Stomach (tissue), 4 donors: ENCODE data around the gene PCDHA9.

Source experiments
- POLR2A ChIP-seq, 4 donors: fragments of 450-650 bp; IDR thresholded peaks; one replicate each; pipeline ENCODE4 v1.6.1; 2016; ENCODE audit warnings: antibody characterized with exemption in 4 of 4, control low read depth in 2 of 4, mild to moderate bottlenecking in 1 of 4, moderate library complexity in 1 of 4
- TF ChIP-seq, protein P1 (sequence below), 7 experiments: fragments of 450-650 bp in 4 of 7; fragments of 200-600 bp in 3 of 7; sonication (generic) in 3 of 7; IDR thresholded peaks; one replicate each; pipeline ENCODE4 v1.5.1; 2016 to 2019; ENCODE audit warnings: antibody characterized with exemption in 7 of 7, control low read depth in 2 of 7, mild to moderate bottlenecking in 1 of 7

DNA sequence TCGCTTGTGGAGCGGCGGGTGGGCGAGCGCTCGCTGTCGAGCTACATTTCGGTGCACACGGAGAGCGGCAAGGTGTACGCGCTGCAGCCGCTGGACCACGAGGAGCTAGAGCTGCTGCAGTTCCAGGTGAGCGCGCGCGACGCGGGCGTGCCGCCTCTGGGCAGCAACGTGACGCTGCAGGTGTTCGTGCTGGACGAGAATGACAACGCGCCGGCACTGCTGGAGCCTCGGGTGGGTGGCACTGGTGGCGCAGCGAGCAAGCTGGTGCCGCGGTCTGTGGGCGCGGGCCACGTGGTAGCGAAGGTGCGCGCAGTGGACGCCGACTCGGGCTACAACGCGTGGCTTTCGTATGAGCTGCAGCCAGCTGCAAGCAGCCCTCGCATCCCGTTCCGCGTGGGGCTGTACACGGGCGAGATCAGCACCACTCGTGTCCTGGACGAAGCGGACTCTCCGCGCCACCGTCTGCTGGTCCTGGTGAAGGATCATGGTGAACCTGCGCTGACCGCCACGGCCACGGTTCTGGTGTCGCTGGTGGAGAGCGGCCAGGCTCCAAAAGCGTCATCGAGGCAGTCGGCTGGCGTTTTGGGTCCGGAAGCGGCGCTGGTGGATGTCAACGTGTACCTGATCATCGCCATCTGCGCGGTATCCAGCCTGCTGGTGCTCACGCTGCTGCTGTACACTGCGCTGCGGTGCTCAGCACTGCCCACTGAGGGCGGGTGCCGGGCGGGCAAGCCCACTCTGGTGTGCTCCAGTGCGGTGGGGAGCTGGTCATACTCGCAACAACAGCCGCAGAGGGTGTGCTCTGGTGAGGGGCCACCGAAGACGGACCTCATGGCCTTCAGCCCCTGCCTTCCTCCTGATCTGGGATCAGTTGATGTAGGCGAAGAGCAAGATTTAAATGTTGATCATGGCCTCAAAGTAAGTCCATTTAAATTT, 5.1 kb upstream of the PCDHA9 start:
- TF ChIP-seq, protein P1, sequence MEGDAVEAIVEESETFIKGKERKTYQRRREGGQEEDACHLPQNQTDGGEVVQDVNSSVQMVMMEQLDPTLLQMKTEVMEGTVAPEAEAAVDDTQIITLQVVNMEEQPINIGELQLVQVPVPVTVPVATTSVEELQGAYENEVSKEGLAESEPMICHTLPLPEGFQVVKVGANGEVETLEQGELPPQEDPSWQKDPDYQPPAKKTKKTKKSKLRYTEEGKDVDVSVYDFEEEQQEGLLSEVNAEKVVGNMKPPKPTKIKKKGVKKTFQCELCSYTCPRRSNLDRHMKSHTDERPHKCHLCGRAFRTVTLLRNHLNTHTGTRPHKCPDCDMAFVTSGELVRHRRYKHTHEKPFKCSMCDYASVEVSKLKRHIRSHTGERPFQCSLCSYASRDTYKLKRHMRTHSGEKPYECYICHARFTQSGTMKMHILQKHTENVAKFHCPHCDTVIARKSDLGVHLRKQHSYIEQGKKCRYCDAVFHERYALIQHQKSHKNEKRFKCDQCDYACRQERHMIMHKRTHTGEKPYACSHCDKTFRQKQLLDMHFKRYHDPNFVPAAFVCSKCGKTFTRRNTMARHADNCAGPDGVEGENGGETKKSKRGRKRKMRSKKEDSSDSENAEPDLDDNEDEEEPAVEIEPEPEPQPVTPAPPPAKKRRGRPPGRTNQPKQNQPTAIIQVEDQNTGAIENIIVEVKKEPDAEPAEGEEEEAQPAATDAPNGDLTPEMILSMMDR (IDR thresholded peaks at IDR 0.05): no peak
- TF ChIP-seq POLR2A (IDR thresholded peaks at IDR 0.05): no peak
